K562 (cell line): ENCODE measurements around the gene ANKRD13A. TPM values are rescaled to one million over a fixed set of nuclear protein-coding genes. Genes with fewer than 3 reads are reported as not detected.

Source experiments
- ATAC-seq: fragments of 200-7000 bp; cut with Tn5 transposase; 3 replicates; pipeline ENCODE4 v1.9.1; 2020; ENCODE audit warnings: moderate library complexity
- BruUV-seq: library from RNA; stranded (reverse); fragments of 400-500 nt; replicated peaks from 2 replicates; lab custom pipeline; 2021; lab: Mats Ljungman, UMichigan
- CTCF ChIA-PET: fragments of 300-600 bp; formaldehyde crosslinking; extraction: SDS; loops from one replicate; lab custom pipeline; 2021; ENCODE audit warnings: low intra/inter-chr PET ratio; lab: Yijun Ruan, JAX
- POLR2A ChIA-PET: fragments of 300-600, 350-650 bp; sonication (Branson Sonifier 250); formaldehyde crosslinking; extraction: SDS; loops from one replicate; lab custom pipeline; 2021; ENCODE audit warnings: antibody characterized with exemption, inconsistent platforms; lab: Yijun Ruan, JAX
- DNase-seq, 4 experiments: peaks; one replicate each; pipeline versions ENCODE4 v3.0.0 to v3.0.0-alpha.2; 2011 to 2018; ENCODE audit warnings: low spot score in 3 of 4, mixed read lengths in 3 of 4; ENCODE audit errors: extremely low read depth in 1 of 4
- FAIRE-seq: peaks from 2 replicates; lab custom pipeline; 2011; peaks lifted over from hg19 to GRCh38; lab: Jason Lieb, UNC
- H2AFZ ChIP-seq: 2 replicates; pipeline ENCODE4 v1.6.0; 2011; ENCODE audit warnings: low read depth, low read length, control low read depth, inconsistent platforms
- H3K27ac ChIP-seq: fragments of 200-600 bp; 3 replicates; pipeline ENCODE4 v1.8.0; 2011; ENCODE audit warnings: low read depth, mild to moderate bottlenecking, control low read depth, inconsistent platforms, low read length, moderate library complexity, mixed read lengths; ENCODE audit errors: extremely low read depth
- H3K27me3 ChIP-seq, 2 experiments: fragments of 300-600 bp in 1 of 2; 2 replicates in 1 of 2; 3 replicates in 1 of 2; pipeline versions ENCODE4 v1.6.0 to v1.8.0; 2011; ENCODE audit warnings: inconsistent platforms in 2 of 2, low read length in 2 of 2, mild to moderate bottlenecking in 1 of 2, mixed read lengths in 1 of 2, moderate library complexity in 1 of 2; ENCODE audit not compliant: control insufficient read depth in 2 of 2, insufficient read depth in 2 of 2
- H3K36me3 ChIP-seq: fragments of 300-600 bp; 3 replicates; pipeline ENCODE4 v1.8.0; 2011; ENCODE audit warnings: mild to moderate bottlenecking, low read length, inconsistent platforms; ENCODE audit not compliant: control insufficient read depth, insufficient read depth
- H3K4me1 ChIP-seq, 2 experiments: fragments of 200-600 bp in 1 of 2; replicated peaks in 1 of 2; 2 replicates in 1 of 2; 3 replicates in 1 of 2; pipeline versions ENCODE4 v1.5.1 to v1.8.0; 2011; ENCODE audit warnings: inconsistent platforms in 2 of 2, low read length in 2 of 2, mild to moderate bottlenecking in 1 of 2, mixed read lengths in 1 of 2, moderate library complexity in 1 of 2; ENCODE audit not compliant: control insufficient read depth in 2 of 2, insufficient read depth in 2 of 2
- H3K4me2 ChIP-seq: 2 replicates; pipeline ENCODE4 v1.6.1; 2011; ENCODE audit warnings: low read length, control low read depth, inconsistent platforms, mixed read lengths; ENCODE audit not compliant: insufficient read depth
- H3K4me3 ChIP-seq: fragments of 200-600 bp; sonication (generic), shearing (Covaris generic); 2 replicates; pipeline ENCODE4 v1.5.1; 2016; ENCODE audit warnings: control low read depth, inconsistent platforms
- H3K79me2 ChIP-seq: fragments of 200-600 bp; 3 replicates; pipeline ENCODE4 v1.8.0; 2011; ENCODE audit warnings: low read length, inconsistent platforms; ENCODE audit not compliant: control insufficient read depth, insufficient read depth
- H3K9ac ChIP-seq, 2 experiments: 2 replicates each; pipeline versions ENCODE4 v1.6.0 to v1.6.1; 2011; ENCODE audit warnings: low read depth in 2 of 2, low read length in 2 of 2, control low read depth in 1 of 2, inconsistent platforms in 1 of 2, mild to moderate bottlenecking in 1 of 2, mixed read lengths in 1 of 2; ENCODE audit not compliant: insufficient read depth in 1 of 2
- H3K9me1 ChIP-seq: one replicate; pipeline ENCODE4 v1.6.0; 2011; ENCODE audit warnings: inconsistent platforms, mild to moderate bottlenecking, low read length, moderate library complexity; ENCODE audit not compliant: control insufficient read depth, insufficient read depth
- H3K9me3 ChIP-seq: replicated peaks from 2 replicates; pipeline ENCODE4 v1.5.1; 2011; ENCODE audit warnings: low read depth, low read length, inconsistent platforms; ENCODE audit not compliant: control insufficient read depth, insufficient read depth
- H4K20me1 ChIP-seq: replicated peaks from 2 replicates; pipeline ENCODE4 v1.6.1; 2011; ENCODE audit warnings: low read length, inconsistent platforms, mixed read lengths; ENCODE audit not compliant: control insufficient read depth, insufficient read depth
- E2F8 ChIP-seq: fragments of 450-650 bp; IDR thresholded peaks from 2 replicates; pipeline ENCODE4 v1.7.1; 2018; ENCODE audit warnings: mild to moderate bottlenecking, low read depth; ENCODE audit not compliant: partially characterized antibody
- ESRRB ChIP-seq: fragments of 250-450 bp; sonication (Bioruptor Pico); IDR thresholded peaks from 2 replicates; pipeline ENCODE4 v1.5.0; 2020; ENCODE audit warnings: mild to moderate bottlenecking, moderate library complexity, borderline replicate concordance
- PHF8 ChIP-seq: fragments of 200-600 bp; sonication (generic); IDR thresholded peaks from 2 replicates; pipeline ENCODE4 v1.6.1; 2012; ENCODE audit warnings: mixed run types, mild to moderate bottlenecking, inconsistent platforms, low read length, moderate library complexity, borderline replicate concordance
- SMARCA5 ChIP-seq: fragments of 450-650 bp; IDR thresholded peaks from 2 replicates; pipeline ENCODE4 v1.6.1; 2016
- ZNF655 ChIP-seq: fragments of 250-450 bp; sonication (Bioruptor Pico); IDR thresholded peaks from 2 replicates; pipeline ENCODE4 v1.5.0; 2021
- WGBS: fragments of 100-300 bp; shearing (Covaris generic); methylation state at CpG from one replicate; pipeline ENCODE4 v1.1.6; 2016; ENCODE audit warnings: low coverage, mixed read lengths; ENCODE audit not compliant: insufficient coverage; ENCODE audit errors: missing lambda C conversion rate; 5-methylcytosine and 5-hydroxymethylcytosine counted together
- in situ Hi-C: fragments of 300-500 bp; cut with MboI; formaldehyde crosslinking; loops from 4 replicates; pipeline ENCODE4 v1.15.0; 2018; ENCODE audit warnings: inconsistent platforms, mixed read lengths
- intact Hi-C: fragments of 100-400 bp; cut with micrococcal nuclease; formaldehyde crosslinking; loops from 2 replicates; pipeline ENCODE4 v1.14.2; 2022
- polyA plus RNA-seq, 8 experiments: library from polyadenylated mRNA; depleted of rRNA in 4 of 8; stranded (reverse) in 5 of 8; unstranded in 3 of 8; fragments of >200 nt; fragmentation: Nextera tagmentation in 2 of 8; fragmentation: Illumina TruSeq in 1 of 8; extraction: Ambion mirVana in 2 of 8; extraction: Trizol in 1 of 8; gene quantifications; 2 replicates each; pipeline versions ENCODE4 v1.2.1 to v1.2.3, GENCODE V29; 2011 to 2014; ENCODE audit warnings: inconsistent platforms in 1 of 8, missing spikeins in 1 of 8
- total RNA-seq, 7 experiments: library from RNA; depleted of rRNA in 6 of 7; stranded (reverse); fragments of >200 nt in 6 of 7; fragmentation: Illumina TruSeq in 2 of 7; extraction: Trizol in 2 of 7; gene quantifications; 2 replicates each; pipeline versions ENCODE4 v1.2.1 to v1.2.3, GENCODE V29; 2011 to 2021; ENCODE audit warnings: low replicate concordance in 1 of 7

ANKRD13A gene
- total and polyA plus RNA-seq, 9 of the 15 experiments (the other 6 are each of a cell fraction or from before 2014, with no cell fraction given) = 5.0 to 55.0 (median 41.5) TPM

- BruUV-seq = no TSS peak
- Histone ChIP-seq H3K4me1 (peaks cover 8 to 21% of the 10 kb centered on the region in 2 experiments; a peak in 4 of 5 replicates), H3K27me3 (no peaks in the 10 kb centered on the region), H3K9me1 (no peaks in the 10 kb centered on the region), H3K36me3 (no peaks in the 10 kb centered on the region), H4K20me1 (no peaks in the 10 kb centered on the region), H3K27ac (no peak overlapping the region), H3K79me2 (no peaks in the 10 kb centered on the region), H3K9ac (no peak overlapping the region), H2AFZ (no peak overlapping the region), H3K4me3 (no peak overlapping the region), H3K9me3 (no peaks in the 10 kb centered on the region), H3K4me2 (no peak overlapping the region)
- POLR2A ChIA-PET = interaction anchor here (0.5 kb wide), 1 partner anchor 304 kb away, joined by 3 read pairs; no protein-coding TSS in a partner anchor
- FAIRE-seq (no peak), ATAC-seq (no peak), DNase-seq (no peak)
- WGBS = 97% methylated on average over 2 of the region's 2 CpGs
- in situ Hi-C loops = no loop called here
- TF ChIP-seq E2F8 (no peak), PHF8 (no peak), ZNF655 (CRISPR knock-in tag) (no peak), ESRRB (CRISPR knock-in tag) (no peak), SMARCA5 (no peak)
- CTCF ChIA-PET = no interaction called here
- intact Hi-C loops = no loop called here
Observed at GRCh38 chr12:110062241-110062640, 63.0 kb downstream of the ANKRD13A start.
